Ovary (tissue), 3 donors: Measurements from ENCODE around the gene LRP8.

Source experiments
- CTCF ChIP-seq, 3 donors: fragments of 450-650 bp in 2 of 3; fragments of 200-600 bp in 1 of 3; IDR thresholded peaks; one replicate each; pipeline versions ENCODE4 v1.5.1 to v1.8.0; 2016 to 2022; ENCODE audit warnings: antibody characterized with exemption in 3 of 3, mild to moderate bottlenecking in 1 of 3
- EP300 ChIP-seq: sonication (generic); formaldehyde crosslinking; IDR thresholded peaks from one replicate; pipeline ENCODE4 v1.6.1; 2017; ENCODE audit warnings: antibody characterized with exemption
- POLR2A ChIP-seq: fragments of 450-650 bp; IDR thresholded peaks from one replicate; pipeline ENCODE4 v1.6.1; 2017; ENCODE audit warnings: antibody characterized with exemption, mild to moderate bottlenecking, moderate library complexity
- donor health status: DM: no; HTN: no; CAD: no.

GRCh38 chr1:53307037-53307436, 20.8 kb downstream of the LRP8 start:
- TF ChIP-seq CTCF (IDR thresholded peaks at IDR 0.05) (no peak), POLR2A (no peak), EP300 (no peak)
